Measurements from ENCODE around the gene SPINK4. TPM values are rescaled to one million over a fixed set of nuclear protein-coding genes. Genes with fewer than 3 reads are reported as not detected.

Gene SPINK4
- total and polyA plus RNA-seq, 2 donors (not counting 1 experiment from before 2014, with no cell fraction given) = not detected

DNA sequence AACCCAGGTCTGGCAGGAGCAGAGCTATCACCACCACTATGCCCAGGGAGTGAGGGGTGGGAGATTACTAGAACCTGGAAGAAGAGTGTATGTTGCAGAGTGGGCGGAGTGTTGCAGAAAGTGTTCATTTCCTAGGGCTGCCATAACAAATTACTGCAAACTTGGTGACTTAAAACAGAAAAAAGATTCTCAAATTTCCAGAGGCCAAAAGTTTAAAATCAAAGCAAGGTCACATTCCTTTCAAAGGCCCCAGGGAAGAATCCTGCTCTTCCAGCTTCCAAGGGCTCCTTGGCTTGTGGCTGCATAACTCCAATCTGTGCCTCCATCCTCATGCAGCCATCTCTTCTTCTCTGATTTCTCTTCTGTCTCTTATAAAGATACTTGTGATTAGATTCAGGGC, 30.6 kb upstream of the SPINK4 start:
- H3K27me3 Mint-ChIP-seq = no peaks in the 10 kb centered on the region
- no CpG with 5 or more reads among the region's 1 CpG for WGBS (ENCODE audit: insufficient coverage)
- intact Hi-C loops (cut with micrococcal nuclease) = loop anchor here (10.0 kb wide), 1 partner anchor 55 kb away; the partner anchor contains the start of genes BAG1 and CHMP5
- H4K20me1 ChIP-seq (ENCODE audit: control insufficient read depth, insufficient read depth, low read length, poor library complexity, severe bottlenecking) = no peaks in the 10 kb centered on the region
- H3K27me3 ChIP-seq (replicated peaks in 1 of 4; ENCODE audit: control extremely low read depth in 1 of 4, control insufficient read depth in 3 of 4, insufficient read depth in 4 of 4, low read length in 3 of 4) = peaks cover 0 to 3% (median 0%) of the 10 kb centered on the region in 4 experiments
- no peak overlapping the region for H3K4me3 Mint-ChIP-seq
- no peaks in the 10 kb centered on the region for H3K79me2 ChIP-seq (ENCODE audit: control insufficient read depth, insufficient read depth, low read length)
- no peak overlapping the region for H3K27ac Mint-ChIP-seq
- H3K4me3 ChIP-seq (ENCODE audit: control extremely low read depth in 1 of 5, extremely low read depth in 1 of 5, insufficient read depth in 1 of 5, low read depth in 2 of 5, low read length in 4 of 5) = no peak overlapping the region
- H3K9me3 ChIP-seq (ENCODE audit: control extremely low read depth in 1 of 3, control insufficient read depth in 2 of 3, insufficient read depth in 1 of 3, low read length in 2 of 3) = no peaks in the 10 kb centered on the region
- CTCF ChIA-PET = interaction anchor here (0.9 kb wide), 1 partner anchor 17 kb away, joined by 3 read pairs; no protein-coding TSS in a partner anchor
- DNase-seq = no peak
- no peaks in the 10 kb centered on the region for H3K4me1 ChIP-seq (ENCODE audit: control insufficient read depth in 2 of 2, insufficient read depth in 2 of 2, low read length in 2 of 2)
- POLR2A ChIA-PET = no interaction called here
- TF ChIP-seq, protein P1, sequence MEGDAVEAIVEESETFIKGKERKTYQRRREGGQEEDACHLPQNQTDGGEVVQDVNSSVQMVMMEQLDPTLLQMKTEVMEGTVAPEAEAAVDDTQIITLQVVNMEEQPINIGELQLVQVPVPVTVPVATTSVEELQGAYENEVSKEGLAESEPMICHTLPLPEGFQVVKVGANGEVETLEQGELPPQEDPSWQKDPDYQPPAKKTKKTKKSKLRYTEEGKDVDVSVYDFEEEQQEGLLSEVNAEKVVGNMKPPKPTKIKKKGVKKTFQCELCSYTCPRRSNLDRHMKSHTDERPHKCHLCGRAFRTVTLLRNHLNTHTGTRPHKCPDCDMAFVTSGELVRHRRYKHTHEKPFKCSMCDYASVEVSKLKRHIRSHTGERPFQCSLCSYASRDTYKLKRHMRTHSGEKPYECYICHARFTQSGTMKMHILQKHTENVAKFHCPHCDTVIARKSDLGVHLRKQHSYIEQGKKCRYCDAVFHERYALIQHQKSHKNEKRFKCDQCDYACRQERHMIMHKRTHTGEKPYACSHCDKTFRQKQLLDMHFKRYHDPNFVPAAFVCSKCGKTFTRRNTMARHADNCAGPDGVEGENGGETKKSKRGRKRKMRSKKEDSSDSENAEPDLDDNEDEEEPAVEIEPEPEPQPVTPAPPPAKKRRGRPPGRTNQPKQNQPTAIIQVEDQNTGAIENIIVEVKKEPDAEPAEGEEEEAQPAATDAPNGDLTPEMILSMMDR (IDR thresholded peaks at IDR 0.05) = no peak
- no peak for TF ChIP-seq EZH2 (IDR thresholded peaks at IDR 0.05; ENCODE audit: borderline replicate concordance, insufficient read depth, low read depth, low read length, poor library complexity, severe bottlenecking)
- H3K36me3 ChIP-seq (replicated peaks in 1 of 2; ENCODE audit: control extremely low read depth in 1 of 2, control insufficient read depth in 1 of 2, extremely low read depth in 1 of 2, insufficient read depth in 2 of 2, low read length in 1 of 2) = no peaks in the 10 kb centered on the region
- H3K27ac ChIP-seq (ENCODE audit: low read length in 2 of 2) = no peak overlapping the region
- peaks cover 4% of the 10 kb centered on the region for H3K4me1 Mint-ChIP-seq
- no peaks in the 10 kb centered on the region for H3K9me3 Mint-ChIP-seq (ENCODE audit: insufficient read depth)
- H2AFZ ChIP-seq (ENCODE audit: insufficient read depth, low read depth, low read length, poor library complexity, severe bottlenecking) = no peak overlapping the region
- no peak overlapping the region for H3K4me2 ChIP-seq (replicated peaks; ENCODE audit: low read depth, low read length, poor library complexity, severe bottlenecking)
- no peak for ATAC-seq (ENCODE audit: low read depth)
- H3K9ac ChIP-seq (ENCODE audit: low read length) = no peak overlapping the region

DNA sequence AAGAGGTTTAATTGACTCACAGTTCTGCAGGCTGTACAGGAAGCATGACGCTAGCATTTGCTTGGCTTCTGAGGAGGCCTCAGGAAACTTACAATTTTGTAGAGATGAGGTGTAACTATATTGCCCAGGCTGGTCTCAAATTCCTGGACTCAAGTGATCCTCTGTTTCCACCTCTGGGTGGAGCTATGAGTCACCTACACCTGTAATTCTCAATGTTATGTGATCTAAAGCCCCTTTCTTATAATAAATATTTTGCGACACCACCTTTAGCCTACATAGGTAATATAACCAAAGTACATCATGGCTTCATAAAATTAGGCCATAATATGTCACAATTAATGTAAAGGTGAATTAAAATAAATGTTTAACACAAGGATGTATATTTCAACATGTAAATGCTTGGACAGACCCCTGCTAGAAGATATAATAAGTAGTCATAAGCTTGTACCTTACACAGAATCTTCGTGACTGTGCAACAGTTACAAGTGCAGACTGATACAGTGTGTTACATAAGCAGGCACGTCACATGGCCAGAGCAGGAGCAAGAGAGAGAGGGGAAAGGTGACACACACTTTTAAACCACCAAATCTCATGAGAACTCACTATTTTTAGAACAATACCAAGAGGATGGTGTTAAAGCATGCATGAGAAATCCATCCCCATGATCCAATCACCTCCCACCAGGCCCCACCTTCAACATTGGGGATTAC, 29.8 kb upstream of the SPINK4 start:
- DNase-seq = no peak
- Mint-ChIP-seq H3K4me1 (peaks cover 4% of the 10 kb centered on the region), H3K9me3 (ENCODE audit: insufficient read depth) (no peaks in the 10 kb centered on the region), H3K27me3 (no peaks in the 10 kb centered on the region), H3K27ac (no peak overlapping the region), H3K4me3 (no peak overlapping the region)
- no peaks in the 10 kb centered on the region for H3K4me1 ChIP-seq (ENCODE audit: control insufficient read depth in 2 of 2, insufficient read depth in 2 of 2, low read length in 2 of 2)
- no peaks in the 10 kb centered on the region for H4K20me1 ChIP-seq (ENCODE audit: control insufficient read depth, insufficient read depth, low read length, poor library complexity, severe bottlenecking)
- no peak overlapping the region for H3K9ac ChIP-seq (ENCODE audit: low read length)
- H3K4me2 ChIP-seq (replicated peaks; ENCODE audit: low read depth, low read length, poor library complexity, severe bottlenecking) = no peak overlapping the region
- no peak overlapping the region for H3K4me3 ChIP-seq (ENCODE audit: control extremely low read depth in 1 of 5, extremely low read depth in 1 of 5, insufficient read depth in 1 of 5, low read depth in 2 of 5, low read length in 4 of 5)
- POLR2A ChIA-PET = no interaction called here
- CTCF ChIA-PET = no interaction called here
- 88% methylated on average over 1 of the region's 4 CpGs for WGBS (ENCODE audit: insufficient coverage)
- H3K27me3 ChIP-seq (replicated peaks in 1 of 4; ENCODE audit: control extremely low read depth in 1 of 4, control insufficient read depth in 3 of 4, insufficient read depth in 4 of 4, low read length in 3 of 4) = peaks cover 0 to 3% (median 0%) of the 10 kb centered on the region in 4 experiments
- H3K9me3 ChIP-seq (ENCODE audit: control extremely low read depth in 1 of 3, control insufficient read depth in 2 of 3, insufficient read depth in 1 of 3, low read length in 2 of 3) = no peaks in the 10 kb centered on the region
- H3K27ac ChIP-seq (ENCODE audit: low read length in 2 of 2) = no peak overlapping the region
- H3K36me3 ChIP-seq (replicated peaks in 1 of 2; ENCODE audit: control extremely low read depth in 1 of 2, control insufficient read depth in 1 of 2, extremely low read depth in 1 of 2, insufficient read depth in 2 of 2, low read length in 1 of 2) = no peaks in the 10 kb centered on the region
- H3K79me2 ChIP-seq (ENCODE audit: control insufficient read depth, insufficient read depth, low read length) = no peaks in the 10 kb centered on the region
- no peak overlapping the region for H2AFZ ChIP-seq (ENCODE audit: insufficient read depth, low read depth, low read length, poor library complexity, severe bottlenecking)
- ATAC-seq (ENCODE audit: low read depth) = no peak
- TF ChIP-seq EZH2 (IDR thresholded peaks at IDR 0.05; ENCODE audit: borderline replicate concordance, insufficient read depth, low read depth, low read length, poor library complexity, severe bottlenecking) = no peak
- TF ChIP-seq, protein P1 (IDR thresholded peaks at IDR 0.05) = no peak
- intact Hi-C loops (cut with micrococcal nuclease) = no loop called here
